ENCODE data around the gene STK10.

GRCh38 chr5:172031894-172032461, 156.0 kb downstream of the STK10 start:
- TF ChIP-seq CTCF (IDR thresholded peaks at IDR 0.05; ENCODE audit: insufficient read depth, low read length) (no peak), REST (IDR thresholded peaks at IDR 0.05; ENCODE audit: insufficient replicate concordance, low read depth) (no peak), SPI1 (IDR thresholded peaks at IDR 0.05; ENCODE audit: borderline replicate concordance, low read depth) (no peak)
